GM12878 (cell line): ENCODE measurements around the gene ARHGAP26. TPM values are rescaled to one million over a fixed set of nuclear protein-coding genes. Genes with fewer than 3 reads are reported as not detected.

Experiments used
- ATAC-seq: fragments of 200-7000 bp; cut with Tn5 transposase; 3 replicates; pipeline ENCODE4 v1.9.1; 2020; ENCODE audit warnings: mild to moderate bottlenecking, moderate library complexity
- BruUV-seq: library from RNA; stranded (reverse); fragments of 400-500 nt; replicated peaks from 2 replicates; lab custom pipeline; 2021; lab: Mats Ljungman, UMichigan
- CTCF ChIA-PET: fragments of 300-600 bp; sonication (Branson Sonifier 250); formaldehyde crosslinking; extraction: SDS; loops from one replicate; lab custom pipeline; 2021; ENCODE audit warnings: inconsistent platforms; lab: Yijun Ruan, JAX
- POLR2A ChIA-PET: fragments of 350-600 bp; formaldehyde crosslinking; extraction: SDS; loops from one replicate; lab custom pipeline; 2021; ENCODE audit warnings: inconsistent platforms; lab: Charles Lee
- RAD21 ChIA-PET: fragments of 300-600 bp; sonication (Branson Sonifier 250); formaldehyde crosslinking; loops from one replicate; lab custom pipeline; 2023; ENCODE audit warnings: antibody characterized with exemption; ENCODE audit not compliant: unreplicated experiment; lab: Charles Lee
- SMC1A ChIA-PET: fragments of 300-600 bp; sonication (Branson Sonifier 250); formaldehyde crosslinking; loops from one replicate; lab custom pipeline; 2023; ENCODE audit not compliant: unreplicated experiment, uncharacterized antibody; lab: Charles Lee
- DNase-seq: peaks from one replicate; pipeline ENCODE4 v3.0.0-alpha.2; 2011; ENCODE audit warnings: low read depth, low spot score
- FAIRE-seq: peaks from 3 replicates; lab custom pipeline; 2011; peaks lifted over from hg19 to GRCh38; lab: Jason Lieb, UNC
- H2AFZ ChIP-seq: 2 replicates; pipeline ENCODE4 v1.6.0; 2011; ENCODE audit warnings: low read depth, low read length, control low read depth; ENCODE audit not compliant: control insufficient read depth
- H3K27ac ChIP-seq: 2 replicates; pipeline ENCODE4 v1.5.1; 2011; ENCODE audit warnings: control low read depth; ENCODE audit not compliant: control insufficient read depth, insufficient read depth
- H3K27me3 ChIP-seq, 2 experiments: replicated peaks in 1 of 2; 2 replicates each; pipeline versions ENCODE4 v1.6.0 to v1.6.1; 2011; ENCODE audit warnings: low read length in 1 of 2; ENCODE audit not compliant: control insufficient read depth in 2 of 2, insufficient read depth in 2 of 2
- H3K36me3 ChIP-seq, 2 experiments: 2 replicates each; pipeline ENCODE4 v1.5.1; 2011; ENCODE audit warnings: low read length in 1 of 2; ENCODE audit not compliant: control insufficient read depth in 2 of 2, insufficient read depth in 2 of 2
- H3K4me1 ChIP-seq: 2 replicates; pipeline ENCODE4 v1.6.1; 2011; ENCODE audit warnings: mild to moderate bottlenecking, low read length, moderate library complexity, mixed read lengths; ENCODE audit not compliant: control insufficient read depth, insufficient read depth
- H3K4me2 ChIP-seq: 2 replicates; pipeline ENCODE4 v1.6.0; 2011; ENCODE audit warnings: control low read depth; ENCODE audit not compliant: control insufficient read depth, insufficient read depth
- H3K4me3 ChIP-seq: fragments of 200-600 bp; sonication (generic); 2 replicates; pipeline ENCODE4 v1.5.1; 2016
- H3K79me2 ChIP-seq: 2 replicates; pipeline ENCODE4 v1.6.0; 2011; ENCODE audit warnings: low read length; ENCODE audit not compliant: control insufficient read depth, insufficient read depth
- H3K9ac ChIP-seq: 2 replicates; pipeline ENCODE4 v1.8.0; 2011; ENCODE audit warnings: low read length, control low read depth, mixed read lengths; ENCODE audit not compliant: control insufficient read depth, insufficient read depth
- H3K9me3 ChIP-seq: replicated peaks from 3 replicates; pipeline ENCODE4 v1.5.1; 2011; ENCODE audit warnings: mild to moderate bottlenecking, low read length; ENCODE audit not compliant: control insufficient read depth, insufficient read depth
- H4K20me1 ChIP-seq: 2 replicates; pipeline ENCODE4 v1.6.0; 2011; ENCODE audit not compliant: control insufficient read depth, insufficient read depth
- BACH1 ChIP-seq: fragments of 450-650 bp; IDR thresholded peaks from 2 replicates; pipeline ENCODE4 v1.6.1; 2017; ENCODE audit warnings: mild to moderate bottlenecking, borderline replicate concordance
- EED ChIP-seq: sonication (generic); IDR thresholded peaks from 2 replicates; pipeline ENCODE4 v1.6.1; 2016; ENCODE audit warnings: antibody characterized with exemption, low read depth
- MYC ChIP-seq: IDR thresholded peaks from 2 replicates; pipeline ENCODE4 v1.6.1; 2011; ENCODE audit warnings: mild to moderate bottlenecking, low read length, moderate library complexity, inconsistent platforms; ENCODE audit not compliant: insufficient read depth, insufficient replicate concordance, insufficient read length, severe bottlenecking
- NFIC ChIP-seq: IDR thresholded peaks from 2 replicates; pipeline ENCODE4 v1.6.1; 2012; ENCODE audit warnings: low read depth, mild to moderate bottlenecking, inconsistent platforms, low read length, moderate library complexity
- NFXL1 ChIP-seq: fragments of 450-650 bp; IDR thresholded peaks from 2 replicates; pipeline ENCODE4 v1.6.1; 2017; ENCODE audit warnings: antibody characterized with exemption, mild to moderate bottlenecking, borderline replicate concordance
- NRF1 ChIP-seq: conservative IDR thresholded peaks from 2 replicates; pipeline ENCODE4 v1.6.1; 2011; ENCODE audit warnings: mild to moderate bottlenecking, low read depth, low read length, improper control_type of control experiment
- PAX8 ChIP-seq: fragments of 450-650 bp; IDR thresholded peaks from 2 replicates; pipeline ENCODE4 v1.6.1; 2017; ENCODE audit warnings: mild to moderate bottlenecking, moderate library complexity
- POLR2AphosphoS2 ChIP-seq: IDR thresholded peaks from 2 replicates; pipeline ENCODE4 v1.6.1; 2011; ENCODE audit warnings: low read depth, mild to moderate bottlenecking, low read length, improper control_type of control experiment, moderate library complexity
- SRF ChIP-seq, 2 experiments: IDR thresholded peaks; 2 replicates each; pipeline ENCODE4 v1.6.1; 2011; ENCODE audit warnings: low read depth in 2 of 2, low read length in 2 of 2, mild to moderate bottlenecking in 1 of 2, moderate library complexity in 1 of 2
- TCF7 ChIP-seq: IDR thresholded peaks from 2 replicates; pipeline ENCODE4 v1.6.1; 2014; ENCODE audit warnings: antibody characterized with exemption, borderline replicate concordance
- WRNIP1 ChIP-seq: IDR thresholded peaks from 2 replicates; pipeline ENCODE4 v1.6.1; 2011; ENCODE audit warnings: low read depth, low read length, improper control_type of control experiment, borderline replicate concordance
- ZNF384 ChIP-seq: IDR thresholded peaks from 2 replicates; pipeline ENCODE4 v1.6.1; 2012; ENCODE audit warnings: low read depth, mild to moderate bottlenecking, low read length, improper control_type of control experiment, borderline replicate concordance
- WGBS: methylation state at CpG from one replicate; pipeline ENCODE4 v1.1.6; 2016; ENCODE audit warnings: low lambda C conversion rate; ENCODE audit not compliant: insufficient replicate concordance, insufficient coverage; ENCODE audit errors: missing lambda C conversion rate; 5-methylcytosine and 5-hydroxymethylcytosine counted together
- in situ Hi-C: fragments of 300-500 bp; cut with MboI; formaldehyde crosslinking; loops from 9 replicates; pipeline ENCODE4 v1.14.3; 2018; ENCODE audit warnings: mixed read lengths
- intact Hi-C: fragments of 100-400 bp; cut with micrococcal nuclease; formaldehyde crosslinking; loops from one replicate; pipeline ENCODE4 v1.14.2; 2022; ENCODE audit not compliant: unreplicated experiment
- polyA plus RNA-seq, 11 experiments: library from polyadenylated mRNA; depleted of rRNA in 4 of 11; unstranded in 6 of 11; stranded (reverse) in 5 of 11; fragments of >200 nt; fragmentation: Nextera tagmentation in 4 of 11; fragmentation: Illumina TruSeq in 1 of 11; extraction: Ambion mirVana in 4 of 11; extraction: Trizol in 1 of 11; gene quantifications; 1 replicate in 1 of 11; 2 replicates in 10 of 11; pipeline versions ENCODE4 v1.2.1 to v1.2.3, GENCODE V29; 2011 to 2016; ENCODE audit warnings: inconsistent platforms in 2 of 11, missing spikeins in 2 of 11, low read depth in 1 of 11
- total RNA-seq, 4 experiments: library from RNA; depleted of rRNA in 3 of 4; stranded (reverse); fragments of >200 nt in 3 of 4; fragmentation: Illumina TruSeq in 1 of 4; extraction: Trizol in 1 of 4; gene quantifications; 2 replicates each; pipeline versions ENCODE4 v1.2.1 to v1.2.3, GENCODE V29; 2013 to 2021
- TF ChIP-seq, protein P1 (sequence below): fragments of 150-350 bp; IDR thresholded peaks from 2 replicates; pipeline ENCODE4 v1.6.1; 2016; ENCODE audit warnings: low read depth, low read length

ARHGAP26 gene
- total and polyA plus RNA-seq, 10 of the 15 experiments (the other 5 are each of a cell fraction or from before 2014, with no cell fraction given): 9.4 to 41.5 (median 19.3) TPM

GRCh38 chr5:143194713-143195112 lies 424.5 kb downstream of the ARHGAP26 start:
- no peak overlapping the region for H2AFZ ChIP-seq
- H3K27ac ChIP-seq: no peak overlapping the region
- in situ Hi-C loops (no loop called here), intact Hi-C loops (no loop called here)
- ChIA-PET RAD21 (no interaction called here), POLR2A (no interaction called here), SMC1A (interaction anchor here (0.6 to 3.4 kb wide), 6 partner anchors 8 to 193 kb away, joined by 3 to 25 read pairs (median 4); no protein-coding TSS in a partner anchor), CTCF (interaction anchor here (0.7 to 0.8 kb wide), 3 partner anchors 8 to 54 kb away, joined by 3 to 5 read pairs (median 3); no protein-coding TSS in a partner anchor)
- no peaks in the 10 kb centered on the region for H4K20me1 ChIP-seq
- no TSS peak for BruUV-seq
- H3K27me3 ChIP-seq: no peaks in the 10 kb centered on the region
- H3K36me3 ChIP-seq: no peaks in the 10 kb centered on the region
- TF ChIP-seq ZNF384 (no peak), MYC (no peak)
- peaks cover 13% of the 10 kb centered on the region for H3K9me3 ChIP-seq
- H3K4me3 ChIP-seq: no peak overlapping the region
- no peaks in the 10 kb centered on the region for H3K79me2 ChIP-seq
- WGBS: 98% methylated on average over 5 of the region's 5 CpGs
- no peak for FAIRE-seq
- DNase-seq: no peak
- no peak overlapping the region for H3K4me2 ChIP-seq
- no peaks in the 10 kb centered on the region for H3K4me1 ChIP-seq
- no peak overlapping the region for H3K9ac ChIP-seq
- ATAC-seq: no peak

DNA sequence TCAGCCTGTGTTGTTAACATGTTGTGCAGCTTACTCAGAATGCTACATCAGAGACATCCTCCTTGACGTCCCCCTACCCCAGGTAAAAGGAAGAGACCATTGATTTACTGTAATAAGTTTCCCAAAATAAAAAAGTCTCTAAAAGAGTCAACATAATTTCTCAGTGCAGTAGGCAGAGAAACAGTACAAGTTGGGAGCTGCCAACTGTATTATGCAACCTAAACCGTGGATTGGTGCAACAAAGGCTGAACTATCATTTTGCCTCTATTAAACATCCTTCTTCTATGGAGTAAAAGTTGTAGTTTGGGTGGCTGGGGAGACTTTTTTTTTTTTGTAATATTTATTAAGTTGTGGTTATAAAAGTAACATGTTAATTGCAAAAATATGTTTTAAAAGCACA lies 425.3 kb downstream of the ARHGAP26 start:
- Histone ChIP-seq H3K4me3 (no peak overlapping the region), H2AFZ (no peak overlapping the region)
- TF ChIP-seq SRF (IDR thresholded peaks at IDR 0.05; ENCODE audit: low read depth in 2 of 2, low read length in 2 of 2): no peak
- TF ChIP-seq NFXL1: no peak
- TF ChIP-seq NFIC: no peak
- no peak for TF ChIP-seq PAX8
- no peak for TF ChIP-seq POLR2AphosphoS2
- TF ChIP-seq TCF7: no peak
- TF ChIP-seq NRF1: no peak
- TF ChIP-seq, protein P1, sequence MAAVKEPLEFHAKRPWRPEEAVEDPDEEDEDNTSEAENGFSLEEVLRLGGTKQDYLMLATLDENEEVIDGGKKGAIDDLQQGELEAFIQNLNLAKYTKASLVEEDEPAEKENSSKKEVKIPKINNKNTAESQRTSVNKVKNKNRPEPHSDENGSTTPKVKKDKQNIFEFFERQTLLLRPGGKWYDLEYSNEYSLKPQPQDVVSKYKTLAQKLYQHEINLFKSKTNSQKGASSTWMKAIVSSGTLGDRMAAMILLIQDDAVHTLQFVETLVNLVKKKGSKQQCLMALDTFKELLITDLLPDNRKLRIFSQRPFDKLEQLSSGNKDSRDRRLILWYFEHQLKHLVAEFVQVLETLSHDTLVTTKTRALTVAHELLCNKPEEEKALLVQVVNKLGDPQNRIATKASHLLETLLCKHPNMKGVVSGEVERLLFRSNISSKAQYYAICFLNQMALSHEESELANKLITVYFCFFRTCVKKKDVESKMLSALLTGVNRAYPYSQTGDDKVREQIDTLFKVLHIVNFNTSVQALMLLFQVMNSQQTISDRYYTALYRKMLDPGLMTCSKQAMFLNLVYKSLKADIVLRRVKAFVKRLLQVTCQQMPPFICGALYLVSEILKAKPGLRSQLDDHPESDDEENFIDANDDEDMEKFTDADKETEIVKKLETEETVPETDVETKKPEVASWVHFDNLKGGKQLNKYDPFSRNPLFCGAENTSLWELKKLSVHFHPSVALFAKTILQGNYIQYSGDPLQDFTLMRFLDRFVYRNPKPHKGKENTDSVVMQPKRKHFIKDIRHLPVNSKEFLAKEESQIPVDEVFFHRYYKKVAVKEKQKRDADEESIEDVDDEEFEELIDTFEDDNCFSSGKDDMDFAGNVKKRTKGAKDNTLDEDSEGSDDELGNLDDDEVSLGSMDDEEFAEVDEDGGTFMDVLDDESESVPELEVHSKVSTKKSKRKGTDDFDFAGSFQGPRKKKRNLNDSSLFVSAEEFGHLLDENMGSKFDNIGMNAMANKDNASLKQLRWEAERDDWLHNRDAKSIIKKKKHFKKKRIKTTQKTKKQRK: no peak
- TF ChIP-seq BACH1: no peak
- no peak for TF ChIP-seq EED
- no peak for TF ChIP-seq WRNIP1

More for the DNA sequence above, 425.3 kb downstream of the ARHGAP26 start:
- H3K4me2 ChIP-seq: no peak overlapping the region
- no peaks in the 10 kb centered on the region for H3K27me3 ChIP-seq
- peaks cover 9% of the 10 kb centered on the region for H3K9me3 ChIP-seq
- ChIA-PET SMC1A (interaction anchor here (0.8 to 3.4 kb wide), 5 partner anchors 9 to 132 kb away, joined by 3 to 25 read pairs (median 3); no protein-coding TSS in a partner anchor), RAD21 (interaction anchor here (0.7 to 0.8 kb wide), 2 partner anchors 12 to 69 kb away, joined by 3 read pairs; no protein-coding TSS in a partner anchor), CTCF (interaction anchor here (0.8 kb wide), 1 partner anchor 8 kb away, joined by 3 read pairs; no protein-coding TSS in a partner anchor), POLR2A (interaction anchor here (1.4 to 1.7 kb wide), 2 partner anchors 9 to 11 kb away, joined by 4 to 5 read pairs; no protein-coding TSS in a partner anchor)
- H3K4me1 ChIP-seq: no peaks in the 10 kb centered on the region
- DNase-seq (no peak), ATAC-seq (no peak), FAIRE-seq (no peak)
- BruUV-seq: no TSS peak
- H3K79me2 ChIP-seq: no peaks in the 10 kb centered on the region
- no peaks in the 10 kb centered on the region for H4K20me1 ChIP-seq
- no peaks in the 10 kb centered on the region for H3K36me3 ChIP-seq
- H3K9ac ChIP-seq: no peak overlapping the region
- in situ Hi-C loops: no loop called here
- no peak overlapping the region for H3K27ac ChIP-seq
- WGBS: 68% methylated on average over 2 of the region's 2 CpGs
- intact Hi-C loops: no loop called here
